IMR-90 (cell line): ENCODE measurements around the gene CEBPE.

Experiments used
- BHLHE40 ChIP-seq: fragments of 150-350 bp; IDR thresholded peaks from 2 replicates; pipeline ENCODE4 v1.6.1; 2016; ENCODE audit warnings: mild to moderate bottlenecking, low read depth, low read length
- CEBPB ChIP-seq: IDR thresholded peaks from 2 replicates; pipeline ENCODE4 v1.6.1; 2012; ENCODE audit warnings: low read depth, low read length, improper control_type of control experiment
- CTCF ChIP-seq: conservative IDR thresholded peaks from 2 replicates; pipeline ENCODE4 v1.5.1; 2012; ENCODE audit warnings: mild to moderate bottlenecking, low read depth, low read length, improper control_type of control experiment
- ELK1 ChIP-seq: fragments of 150-350 bp; IDR thresholded peaks from 2 replicates; pipeline ENCODE4 v1.6.1; 2016; ENCODE audit warnings: low read depth, mild to moderate bottlenecking, low read length, moderate library complexity, borderline replicate concordance
- MXI1 ChIP-seq: IDR thresholded peaks from 2 replicates; pipeline ENCODE4 v1.6.1; 2012; ENCODE audit warnings: low read depth, mild to moderate bottlenecking, low read length, moderate library complexity, borderline replicate concordance
- NFE2L2 ChIP-seq: fragments of 150-350 bp; IDR thresholded peaks from 2 replicates; pipeline ENCODE4 v1.6.1; 2016; ENCODE audit warnings: low read depth, mild to moderate bottlenecking, low read length
- POLR2A ChIP-seq: IDR thresholded peaks from 2 replicates; pipeline ENCODE4 v1.6.1; 2012; ENCODE audit warnings: mild to moderate bottlenecking, low read depth, low read length
- RFX5 ChIP-seq: IDR thresholded peaks from 2 replicates; pipeline ENCODE4 v1.8.0; 2012; ENCODE audit warnings: low read depth, mild to moderate bottlenecking, low read length, moderate library complexity
- USF2 ChIP-seq: fragments of 150-350 bp; IDR thresholded peaks from 2 replicates; pipeline ENCODE4 v1.6.1; 2017; ENCODE audit warnings: mild to moderate bottlenecking, antibody characterized with exemption, low read length, low read depth

- TF ChIP-seq BHLHE40 (no peak), CTCF (no peak), CEBPB (no peak), MXI1 (no peak), POLR2A (no peak), RFX5 (no peak), ELK1 (no peak), NFE2L2 (no peak), USF2 (no peak)
These were observed 49.6 kb downstream of the CEBPE start for GRCh38 chr14:23069413-23069806.
